Stimulated activated CD8-positive, alpha-beta memory T cell treated with anti-CD3 and anti-CD28 coated beads, Interleukin-12 subunit alpha, Interleukin-12 subunit beta, amount 100 ng/mL, for 1 hour (primary cell): ENCODE results near the gene CYP27B1.

Experiments
- DNase-seq: peaks from one replicate; pipeline ENCODE4 v3.0.0-alpha.2; 2020; ENCODE audit warnings: low read depth

Gene CYP27B1

DNA sequence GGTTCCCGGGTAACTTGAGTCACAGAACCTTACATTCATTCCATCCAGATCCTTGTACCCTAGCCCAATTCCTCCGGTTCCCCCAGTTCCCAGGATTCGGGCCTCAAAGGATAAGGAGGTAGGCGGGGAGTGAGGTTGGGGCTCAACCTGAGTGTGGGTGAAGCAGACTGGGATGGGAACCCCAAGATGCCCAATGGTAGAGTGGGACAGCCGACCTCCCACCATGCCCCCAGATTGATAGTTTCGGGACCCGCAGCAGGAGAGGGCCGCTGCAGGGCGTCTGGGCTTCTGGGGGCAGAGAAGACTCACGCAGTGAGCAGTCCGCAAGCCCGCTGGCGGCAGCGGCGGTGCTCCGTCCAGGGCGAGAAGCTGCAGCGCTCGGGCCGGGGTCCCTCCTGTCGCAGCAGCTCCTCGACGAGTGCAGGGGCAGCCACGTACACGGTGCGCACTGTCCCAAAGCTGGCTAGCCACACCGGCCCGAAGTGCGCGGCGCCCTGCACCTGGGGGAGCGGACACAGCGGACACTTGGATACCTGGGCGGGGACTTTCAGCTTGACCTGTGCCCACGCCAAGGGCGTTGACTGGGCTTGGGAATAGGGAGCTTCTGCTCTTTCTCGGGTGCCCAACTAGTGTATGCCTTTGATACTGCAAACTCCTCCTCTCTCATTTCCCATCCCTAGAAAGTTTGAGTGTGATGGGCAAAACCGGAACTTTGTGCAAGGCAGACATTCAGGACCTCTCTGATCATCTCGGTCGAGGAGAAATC, 997 bp downstream of the CYP27B1 start:
- DNase-seq, result no peak

DNA sequence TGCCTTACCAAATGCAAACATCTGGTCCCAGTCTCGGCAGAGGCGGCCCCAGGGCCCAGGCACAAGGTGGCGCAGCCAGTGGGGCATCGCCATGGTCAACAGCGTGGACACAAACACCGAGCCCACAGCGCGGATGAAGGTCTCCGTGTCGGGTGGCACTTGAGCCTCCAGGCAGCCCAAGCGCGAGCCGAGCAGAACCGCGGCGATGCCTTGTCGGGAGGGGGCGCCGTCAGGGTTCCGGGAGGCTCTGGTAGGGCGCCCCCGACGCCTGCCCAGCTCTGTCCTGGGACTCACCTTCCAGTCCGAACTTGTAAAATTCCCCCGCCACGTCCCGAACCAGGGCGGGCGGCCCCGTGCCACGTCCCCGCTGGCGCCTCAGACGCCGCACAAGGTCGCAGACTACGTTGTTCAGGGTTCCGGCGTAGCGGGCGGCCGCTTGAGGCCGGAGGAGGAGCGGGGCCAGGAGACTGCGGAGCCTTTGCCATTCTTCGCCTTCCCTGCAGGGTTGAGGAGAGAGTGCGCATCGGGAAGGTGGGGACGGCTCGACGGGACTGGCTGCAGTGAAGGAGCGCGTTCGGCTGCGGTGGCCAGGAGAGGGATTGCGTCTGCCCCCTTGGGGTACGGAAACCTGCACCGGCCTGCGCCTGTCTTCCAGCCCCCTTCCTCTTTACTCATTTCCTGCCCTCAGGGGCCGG, 1.7 kb downstream of the CYP27B1 start:
- no peak for DNase-seq

DNA sequence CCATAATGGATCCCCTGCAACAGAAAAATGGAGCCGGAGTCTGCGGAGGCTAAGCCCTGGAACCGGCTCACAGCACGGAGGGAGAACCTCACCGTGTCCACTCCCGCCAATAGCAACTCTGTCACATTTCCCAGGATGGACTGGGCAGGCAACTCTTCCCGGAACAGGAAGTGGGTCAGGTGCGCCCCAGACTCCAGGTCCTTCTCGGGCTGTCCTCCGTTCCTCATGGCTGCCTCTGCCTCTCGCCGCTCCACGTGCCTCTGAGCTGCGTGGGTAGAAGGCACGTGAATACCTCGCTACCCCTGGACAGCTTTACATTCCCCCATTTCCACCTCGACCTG, 2.2 kb downstream of the CYP27B1 start:
- no peak for DNase-seq

- no peak for DNase-seq
Measured at GRCh38 chr12:57763881-57764661, 2.8 kb downstream of the CYP27B1 start.

- no peak for DNase-seq
Measured at GRCh38 chr12:57762463-57762862, 4.4 kb downstream of the CYP27B1 start.

- no peak for DNase-seq
Measured at GRCh38 chr12:57761391-57761998, 5.4 kb downstream of the CYP27B1 start.

- no peak for DNase-seq
Measured at GRCh38 chr12:57760347-57760982, 6.4 kb downstream of the CYP27B1 start.

DNA sequence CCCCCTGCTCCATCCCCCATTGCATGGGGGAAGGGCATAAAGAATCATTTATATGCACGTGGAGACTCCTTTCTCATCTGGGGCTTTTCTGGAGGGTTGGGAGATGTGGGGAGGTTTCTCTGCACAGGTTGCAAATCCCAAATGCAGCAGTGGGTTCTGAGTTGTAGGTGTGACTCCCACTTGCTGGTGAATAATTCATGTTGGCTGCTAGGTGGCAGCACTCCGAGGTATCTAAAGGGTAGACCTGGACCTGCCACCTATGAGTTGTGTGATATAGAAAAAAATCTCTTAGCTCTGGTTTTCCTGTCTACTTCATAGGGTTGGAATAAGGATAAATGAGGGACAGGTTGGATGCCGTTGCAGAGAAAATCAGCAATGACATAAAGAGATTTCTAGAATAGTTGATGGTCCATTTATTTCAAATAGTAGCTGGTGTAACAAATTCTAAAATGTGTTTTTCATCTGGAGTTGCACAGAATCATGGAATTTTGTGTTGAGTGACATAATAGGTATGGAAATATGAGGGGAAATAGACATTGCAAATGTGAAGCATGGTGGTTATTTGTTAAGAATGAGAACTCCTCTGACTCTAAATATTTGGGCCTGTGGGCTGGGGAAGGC, 7.4 kb downstream of the CYP27B1 start:
- DNase-seq, result no peak

GRCh38 chr12:57758552-57759359, 8.1 kb downstream of the CYP27B1 start:
- no peak for DNase-seq

DNA sequence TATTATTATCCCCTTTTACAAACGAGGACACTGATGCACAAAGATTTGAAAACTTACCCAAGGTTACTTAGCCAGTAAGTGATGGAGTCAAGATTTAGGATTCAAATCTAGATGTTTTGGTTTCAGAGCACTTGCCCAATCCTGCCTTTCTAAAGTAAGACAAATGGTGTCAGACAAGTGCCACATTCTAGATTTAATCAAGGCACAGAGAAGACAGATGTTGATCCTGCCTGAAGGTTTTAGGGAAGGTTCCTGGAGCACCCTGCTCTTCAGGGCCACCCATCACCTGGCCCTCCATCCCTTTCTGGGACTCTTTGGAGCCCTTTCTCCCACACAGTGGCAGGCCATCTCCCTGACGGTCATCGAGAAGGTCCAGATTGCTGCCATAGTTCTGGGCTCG, 9.1 kb downstream of the CYP27B1 start:
- no peak for DNase-seq

DNA sequence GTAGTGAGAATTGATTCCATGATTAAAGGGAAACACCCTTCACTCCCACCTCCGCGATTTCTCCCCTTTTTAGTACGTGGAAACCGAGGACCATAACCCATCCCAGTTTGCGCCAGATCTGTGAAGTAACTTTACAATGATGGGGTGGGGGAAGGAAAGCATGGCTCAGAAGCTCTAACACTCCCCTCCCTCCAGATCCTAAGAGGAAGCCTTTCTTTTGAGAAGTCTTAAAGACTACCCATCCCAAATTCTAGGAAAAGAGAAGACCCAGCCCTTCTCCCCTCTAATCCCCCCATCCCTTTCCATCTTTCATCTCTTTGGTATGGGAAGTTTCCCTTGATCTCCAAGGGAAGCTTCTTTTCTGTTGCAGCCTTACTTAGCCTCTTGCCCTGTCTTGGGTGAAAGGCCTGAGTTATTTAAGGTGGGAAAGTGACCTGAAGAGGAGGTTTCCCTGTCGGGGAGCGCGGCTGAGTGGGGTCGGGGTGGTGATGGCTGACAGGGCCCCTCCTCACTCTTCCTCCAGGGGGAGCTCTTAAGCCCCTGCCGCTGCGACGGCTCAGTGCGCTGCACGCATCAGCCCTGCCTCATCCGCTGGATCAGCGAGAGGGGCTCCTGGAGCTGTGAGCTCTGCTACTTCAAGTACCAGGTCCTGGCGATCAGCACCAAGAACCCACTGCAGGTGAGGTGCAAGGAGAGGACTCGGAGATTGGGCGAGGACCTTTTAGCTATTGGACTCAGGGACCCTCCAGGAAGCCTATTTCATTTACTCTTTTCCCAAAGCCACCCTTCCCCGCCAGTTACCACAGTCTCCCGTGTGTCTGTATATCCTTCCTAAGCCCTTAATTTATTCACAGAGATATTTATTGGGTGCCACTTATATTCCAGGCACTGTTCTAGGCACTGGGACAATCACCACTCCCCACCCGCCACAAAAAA, 10.2 kb downstream of the CYP27B1 start:
- DNase-seq, result no peak

DNA sequence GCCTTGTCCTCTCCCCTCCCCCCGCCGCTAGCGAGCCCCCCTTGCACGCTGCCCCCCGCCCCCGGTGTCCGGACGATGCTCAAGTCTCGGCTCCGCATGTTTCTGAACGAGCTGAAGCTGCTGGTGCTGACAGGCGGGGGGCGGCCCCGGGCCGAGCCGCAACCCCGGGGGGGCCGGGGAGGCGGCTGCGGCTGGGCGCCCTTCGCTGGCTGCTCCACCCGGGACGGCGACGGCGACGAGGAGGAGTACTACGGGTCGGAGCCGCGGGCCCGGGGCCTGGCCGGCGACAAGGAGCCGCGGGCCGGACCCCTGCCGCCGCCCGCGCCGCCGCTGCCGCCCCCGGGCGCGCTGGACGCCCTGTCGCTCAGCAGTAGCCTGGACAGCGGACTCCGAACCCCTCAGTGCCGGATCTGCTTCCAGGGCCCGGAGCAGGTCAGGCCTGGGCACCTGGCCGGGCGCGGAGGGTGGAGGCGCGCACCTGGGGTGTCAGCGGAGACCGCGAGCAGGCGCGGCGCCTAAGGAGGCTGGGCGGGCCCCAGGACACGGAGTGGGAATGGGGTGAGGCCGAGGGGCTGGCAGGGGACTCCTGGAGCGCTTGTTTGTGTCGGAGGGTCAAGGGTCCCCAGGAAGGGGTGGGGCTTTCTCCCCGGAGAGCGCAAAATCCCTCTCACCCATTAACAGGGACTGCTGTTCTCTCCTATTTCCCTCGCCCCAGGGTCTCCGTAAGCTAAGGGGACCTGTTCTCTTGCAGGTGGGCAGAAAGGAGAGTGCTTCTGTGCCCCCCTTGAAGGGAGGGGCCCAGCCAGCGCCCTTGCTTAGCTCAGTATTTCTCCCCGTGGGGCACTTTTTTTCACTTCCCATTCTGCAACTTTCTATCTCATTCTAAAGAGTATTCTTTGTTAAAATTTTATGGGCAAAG, 11.2 kb downstream of the CYP27B1 start:
- DNase-seq, result no peak

DNA sequence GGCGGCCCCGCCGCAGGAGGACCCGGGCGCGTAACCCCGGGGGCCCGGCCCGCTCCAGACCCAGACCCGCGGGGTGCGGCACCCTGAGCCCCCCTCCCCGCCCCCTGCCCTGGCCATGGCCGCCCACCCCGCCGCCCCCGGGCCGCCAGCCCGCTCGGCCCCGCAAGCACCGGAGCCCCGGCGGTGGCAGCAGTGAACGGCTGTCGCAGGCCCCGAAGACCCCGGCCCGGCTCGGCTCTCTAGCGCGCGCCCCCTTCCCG, 11.8 kb downstream of the CYP27B1 start:
- DNase-seq, result no peak

GRCh38 chr12:57754411-57755193, 12.3 kb downstream of the CYP27B1 start, which contains the start of gene MARCHF9:
Gene MARCHF9, plus strand, starts transcription at chr12:57755103. Its CDS starts 426 bp downstream, at chr12:57755529.
- peak; percentile 72 for DNase-seq

DNA sequence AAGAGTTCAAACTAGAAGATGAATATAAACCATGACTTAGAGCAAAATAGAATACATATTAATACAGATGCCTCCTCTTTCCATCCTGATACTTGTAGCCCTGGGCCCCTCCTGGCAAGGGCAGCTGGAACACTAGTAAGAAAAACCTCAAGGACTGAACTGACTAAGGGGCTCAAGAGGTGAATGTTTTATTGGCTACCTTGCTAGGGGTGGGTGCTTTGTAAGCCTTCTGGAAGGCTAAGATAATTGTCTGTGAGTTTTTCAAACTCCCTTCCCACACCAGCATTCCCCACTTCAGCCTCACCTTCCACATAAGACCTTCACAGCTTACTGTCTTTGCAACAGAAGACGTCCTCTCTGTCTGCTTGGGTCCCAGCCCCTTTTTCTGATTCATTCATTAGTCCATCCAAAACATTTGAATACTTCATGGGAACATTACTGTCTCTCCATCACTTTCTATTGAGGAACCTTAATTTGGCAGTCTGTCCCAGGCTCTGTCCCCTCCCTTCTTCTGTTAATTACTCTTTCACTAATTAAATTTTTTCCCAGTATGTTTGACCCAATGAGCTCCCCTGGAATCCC, 13.0 kb downstream of the CYP27B1 start:
- no peak for DNase-seq

- no peak for DNase-seq
Measured at GRCh38 chr12:57752668-57753000, 14.2 kb downstream of the CYP27B1 start.

DNA sequence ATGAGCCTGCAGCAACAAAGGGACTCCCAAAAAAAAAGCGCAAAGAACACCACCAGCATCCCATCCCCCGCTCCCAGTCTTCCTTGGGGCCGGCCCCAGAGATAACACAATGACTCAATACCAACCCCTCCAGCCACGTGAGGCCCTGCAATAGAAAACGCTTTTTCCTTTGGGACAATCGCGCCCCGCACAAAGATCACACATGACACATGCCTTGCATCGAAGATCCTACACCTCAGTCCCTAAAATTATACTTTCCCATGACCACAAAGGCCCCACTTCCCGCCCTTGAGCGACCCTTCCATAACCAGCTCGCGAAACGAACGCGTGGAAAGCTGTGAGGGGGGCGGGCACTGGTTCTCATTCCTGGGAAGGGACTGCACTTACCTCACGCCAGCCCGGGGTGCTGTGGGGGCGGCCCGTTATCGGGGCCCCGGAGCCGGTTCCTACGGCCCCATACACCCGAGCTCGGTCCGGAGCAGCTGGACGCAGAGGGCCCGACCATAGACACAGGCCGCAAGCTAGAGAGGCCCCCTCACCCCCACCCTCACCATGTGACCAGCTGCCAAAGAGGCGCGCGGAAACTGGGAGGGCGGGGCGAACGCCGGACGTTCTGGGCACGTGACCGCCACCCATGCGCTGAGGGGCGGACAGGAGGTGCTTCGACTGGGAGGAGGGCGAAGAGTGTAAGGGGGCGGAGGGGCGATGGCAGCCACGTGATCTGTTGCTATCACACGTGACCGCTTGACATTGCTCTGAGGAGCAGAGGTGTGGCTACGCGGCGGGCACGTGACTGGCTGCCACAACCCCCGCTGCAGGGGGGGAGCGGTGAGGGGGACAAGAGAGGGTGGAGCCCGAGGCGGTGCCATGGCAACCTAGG, 14.8 kb downstream of the CYP27B1 start, which contains the start of gene CDK4:
Gene CDK4, minus strand, starts transcription at position 523 of the 880 bp plus-strand sequence. CDS start 593 bp downstream, outside the sequence.
- peak; percentile 97 for DNase-seq
